HepG2 (cell line): ENCODE results near the gene TRPC4AP. TPM values are rescaled to one million over a fixed set of nuclear protein-coding genes. Genes with fewer than 3 reads are reported as not detected.

ENCODE experiments used
- BRCA1 ChIP-seq: sonication (generic); formaldehyde crosslinking; IDR thresholded peaks from 2 replicates; pipeline ENCODE4 v1.4.0; 2020; ENCODE audit warnings: missing genetic modification reagents
- FOXC1 ChIP-seq: sonication (generic); formaldehyde crosslinking; IDR thresholded peaks from 2 replicates; pipeline ENCODE4 v1.8.0; 2022; ENCODE audit warnings: mild to moderate bottlenecking, missing genetic modification reagents, borderline replicate concordance
- GPN1 ChIP-seq: sonication (generic); formaldehyde crosslinking; IDR thresholded peaks from 2 replicates; pipeline ENCODE4 v1.5.1; 2020; ENCODE audit warnings: missing genetic modification reagents, borderline replicate concordance
- IRF2 ChIP-seq: IDR thresholded peaks from 2 replicates; pipeline ENCODE4 v1.6.1; 2018; ENCODE audit warnings: missing genetic modification reagents, missing compliant biosample characterization
- KDM1A ChIP-seq: IDR thresholded peaks from 2 replicates; pipeline ENCODE4 v1.6.1; 2016; ENCODE audit warnings: missing compliant biosample characterization
- KDM2A ChIP-seq: sonication (generic); formaldehyde crosslinking; IDR thresholded peaks from 2 replicates; pipeline ENCODE4 v1.4.0; 2020; ENCODE audit warnings: low read depth, missing genetic modification reagents, borderline replicate concordance
- MED13 ChIP-seq: sonication (generic); formaldehyde crosslinking; IDR thresholded peaks from 2 replicates; pipeline ENCODE4 v1.5.0; 2020; ENCODE audit warnings: missing genetic modification reagents
- NBN ChIP-seq: fragments of 450-650 bp; conservative IDR thresholded peaks from 2 replicates; pipeline ENCODE4 v1.6.1; 2017
- NFKBIZ ChIP-seq: IDR thresholded peaks from 2 replicates; pipeline ENCODE4 v1.6.1; 2018; ENCODE audit warnings: missing genetic modification reagents, missing compliant biosample characterization
- PCBP1 ChIP-seq: fragments of 200-400 bp; formaldehyde crosslinking; IDR thresholded peaks from 2 replicates; pipeline ENCODE4 v1.6.1; 2017; ENCODE audit warnings: mild to moderate bottlenecking, low read depth, low read length, borderline replicate concordance
- PHF5A ChIP-seq: IDR thresholded peaks from one replicate; pipeline ENCODE4 v1.6.1; 2018; ENCODE audit warnings: low read depth, missing genetic modification reagents; ENCODE audit not compliant: unreplicated experiment
- PPARG ChIP-seq: conservative IDR thresholded peaks from 2 replicates; pipeline ENCODE4 v1.6.1; 2016; ENCODE audit warnings: missing biosample characterization, missing genetic modification reagents
- RXRA ChIP-seq: sonication (generic); formaldehyde crosslinking; IDR thresholded peaks from 2 replicates; pipeline ENCODE4 v1.5.1; 2020; ENCODE audit warnings: missing genetic modification reagents
- SMAD1 ChIP-seq: sonication (generic); formaldehyde crosslinking; IDR thresholded peaks from 2 replicates; pipeline ENCODE4 v1.4.0; 2020; ENCODE audit warnings: missing genetic modification reagents, low read depth, mild to moderate bottlenecking, borderline replicate concordance
- SP2 ChIP-seq: sonication (generic); formaldehyde crosslinking; IDR thresholded peaks from 2 replicates; pipeline ENCODE4 v1.5.1; 2020; ENCODE audit warnings: mild to moderate bottlenecking, missing genetic modification reagents
- SPEN ChIP-seq: sonication (generic); formaldehyde crosslinking; IDR thresholded peaks from 2 replicates; pipeline ENCODE4 v1.5.1; 2020; ENCODE audit warnings: low read depth, mild to moderate bottlenecking, missing genetic modification reagents
- XRCC5 ChIP-seq: fragments of 200-400 bp; formaldehyde crosslinking; optimal IDR thresholded peaks from 2 replicates; pipeline ENCODE3; 2017; ENCODE audit warnings: mild to moderate bottlenecking, low read length
- ZFP1 ChIP-seq: IDR thresholded peaks from 2 replicates; pipeline ENCODE4 v1.6.1; 2016
- ZKSCAN1 ChIP-seq: fragments of 150-350 bp; IDR thresholded peaks from 2 replicates; pipeline ENCODE4 v1.6.1; 2014; ENCODE audit warnings: low read length
- ZNF24 ChIP-seq: fragments of 450-650 bp; IDR thresholded peaks from 2 replicates; pipeline ENCODE4 v1.6.1; 2017; ENCODE audit warnings: antibody characterized with exemption, mild to moderate bottlenecking
- polyA plus RNA-seq, 8 experiments: library from polyadenylated mRNA; depleted of rRNA in 3 of 8; stranded (reverse) in 7 of 8; unstranded in 1 of 8; fragments of >200 nt; fragmentation: Illumina TruSeq in 4 of 8; extraction: Trizol in 4 of 8; gene quantifications; 2 replicates each; pipeline versions ENCODE4 v1.2.1 to v1.2.3, GENCODE V29; 2011 to 2016; ENCODE audit warnings: low read depth in 4 of 8, missing spikeins in 1 of 8, mixed read lengths in 1 of 8; ENCODE audit not compliant: insufficient read depth in 1 of 8
- total RNA-seq, 5 experiments: library from RNA; depleted of rRNA; stranded (reverse); fragments of >200 nt; fragmentation: Illumina TruSeq; extraction: Trizol; gene quantifications; 2 replicates each; pipeline ENCODE4 v1.2.3, GENCODE V29; 2016; ENCODE audit warnings: low read depth in 1 of 5
- TF ChIP-seq, protein P1 (sequence below): sonication (generic); formaldehyde crosslinking; IDR thresholded peaks from 2 replicates; pipeline ENCODE4 v1.9.0; 2021; ENCODE audit warnings: missing genetic modification reagents, borderline replicate concordance
- TF ChIP-seq, protein P2 (sequence below): sonication (generic); formaldehyde crosslinking; IDR thresholded peaks from 2 replicates; pipeline ENCODE4 v1.4.0; 2020; ENCODE audit warnings: missing genetic modification reagents
- TF ChIP-seq, protein P3 (sequence below): sonication (generic); formaldehyde crosslinking; IDR thresholded peaks from 2 replicates; pipeline ENCODE4 v1.4.0; 2020; ENCODE audit warnings: missing genetic modification reagents
- TF ChIP-seq, protein P4 (sequence below): sonication (generic); formaldehyde crosslinking; IDR thresholded peaks from 2 replicates; pipeline ENCODE4 v1.4.0; 2020; ENCODE audit warnings: mild to moderate bottlenecking, missing genetic modification reagents

The TRPC4AP gene
- total and polyA plus RNA-seq, 2 of the 13 experiments (the other 11 are each of a cell fraction or from before 2014, with no cell fraction given), result 136 to 137 TPM

DNA sequence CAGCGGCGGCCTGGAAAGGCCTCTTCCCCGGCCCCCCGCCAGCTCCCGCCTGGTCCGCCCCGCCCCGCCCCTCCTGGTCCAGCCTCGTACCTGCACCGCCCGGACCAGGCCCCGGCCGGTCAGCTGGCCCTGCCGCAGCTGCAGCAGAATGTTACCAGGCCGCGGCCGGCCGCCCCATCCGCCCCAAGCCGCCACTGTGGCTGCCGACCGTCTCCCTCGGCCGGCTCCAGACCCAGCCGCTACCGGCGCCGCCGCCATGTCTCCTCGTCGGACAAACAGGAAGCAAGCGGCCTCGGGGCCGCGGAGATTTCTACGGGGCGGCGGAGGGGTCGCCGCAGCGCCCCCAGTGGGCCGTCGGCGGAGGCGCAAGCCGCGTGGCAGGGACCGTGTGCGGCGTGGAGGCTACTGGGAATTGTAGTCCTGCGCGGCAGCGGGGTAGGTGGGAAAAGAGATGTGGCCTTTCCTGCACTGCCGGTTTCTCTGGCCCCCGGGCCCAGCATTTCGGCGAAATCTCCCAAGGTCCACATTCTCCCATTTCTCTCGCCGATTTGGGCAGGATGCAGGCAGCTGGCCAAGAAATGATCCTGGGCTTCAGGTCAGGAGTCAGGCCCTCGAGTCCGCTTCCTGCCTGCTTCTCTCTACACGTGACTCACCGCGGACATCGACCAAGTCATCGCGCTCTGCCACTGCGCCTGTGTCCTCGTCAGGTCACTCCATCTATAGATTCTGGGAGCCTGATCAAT, at the start of gene TRPC4AP (continued):
- TF ChIP-seq SMAD1 (CRISPR knock-in tag), result peak; percentile 99
- peak; percentile 99 for TF ChIP-seq XRCC5
- 0 out of 2 replicates have a peak, but pooled peaks have one; percentile 39 for TF ChIP-seq ZFP1
- TF ChIP-seq, protein P1, sequence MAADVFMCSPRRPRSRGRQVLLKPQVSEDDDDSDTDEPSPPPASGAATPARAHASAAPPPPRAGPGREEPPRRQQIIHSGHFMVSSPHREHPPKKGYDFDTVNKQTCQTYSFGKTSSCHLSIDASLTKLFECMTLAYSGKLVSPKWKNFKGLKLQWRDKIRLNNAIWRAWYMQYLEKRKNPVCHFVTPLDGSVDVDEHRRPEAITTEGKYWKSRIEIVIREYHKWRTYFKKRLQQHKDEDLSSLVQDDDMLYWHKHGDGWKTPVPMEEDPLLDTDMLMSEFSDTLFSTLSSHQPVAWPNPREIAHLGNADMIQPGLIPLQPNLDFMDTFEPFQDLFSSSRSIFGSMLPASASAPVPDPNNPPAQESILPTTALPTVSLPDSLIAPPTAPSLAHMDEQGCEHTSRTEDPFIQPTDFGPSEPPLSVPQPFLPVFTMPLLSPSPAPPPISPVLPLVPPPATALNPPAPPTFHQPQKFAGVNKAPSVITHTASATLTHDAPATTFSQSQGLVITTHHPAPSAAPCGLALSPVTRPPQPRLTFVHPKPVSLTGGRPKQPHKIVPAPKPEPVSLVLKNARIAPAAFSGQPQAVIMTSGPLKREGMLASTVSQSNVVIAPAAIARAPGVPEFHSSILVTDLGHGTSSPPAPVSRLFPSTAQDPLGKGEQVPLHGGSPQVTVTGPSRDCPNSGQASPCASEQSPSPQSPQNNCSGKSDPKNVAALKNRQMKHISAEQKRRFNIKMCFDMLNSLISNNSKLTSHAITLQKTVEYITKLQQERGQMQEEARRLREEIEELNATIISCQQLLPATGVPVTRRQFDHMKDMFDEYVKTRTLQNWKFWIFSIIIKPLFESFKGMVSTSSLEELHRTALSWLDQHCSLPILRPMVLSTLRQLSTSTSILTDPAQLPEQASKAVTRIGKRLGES (CRISPR knock-in tag), result peak; percentile 90
- TF ChIP-seq ZKSCAN1, result no peak
- peak; percentile 60 for TF ChIP-seq PPARG (CRISPR knock-in tag)
- TF ChIP-seq, protein P2, sequence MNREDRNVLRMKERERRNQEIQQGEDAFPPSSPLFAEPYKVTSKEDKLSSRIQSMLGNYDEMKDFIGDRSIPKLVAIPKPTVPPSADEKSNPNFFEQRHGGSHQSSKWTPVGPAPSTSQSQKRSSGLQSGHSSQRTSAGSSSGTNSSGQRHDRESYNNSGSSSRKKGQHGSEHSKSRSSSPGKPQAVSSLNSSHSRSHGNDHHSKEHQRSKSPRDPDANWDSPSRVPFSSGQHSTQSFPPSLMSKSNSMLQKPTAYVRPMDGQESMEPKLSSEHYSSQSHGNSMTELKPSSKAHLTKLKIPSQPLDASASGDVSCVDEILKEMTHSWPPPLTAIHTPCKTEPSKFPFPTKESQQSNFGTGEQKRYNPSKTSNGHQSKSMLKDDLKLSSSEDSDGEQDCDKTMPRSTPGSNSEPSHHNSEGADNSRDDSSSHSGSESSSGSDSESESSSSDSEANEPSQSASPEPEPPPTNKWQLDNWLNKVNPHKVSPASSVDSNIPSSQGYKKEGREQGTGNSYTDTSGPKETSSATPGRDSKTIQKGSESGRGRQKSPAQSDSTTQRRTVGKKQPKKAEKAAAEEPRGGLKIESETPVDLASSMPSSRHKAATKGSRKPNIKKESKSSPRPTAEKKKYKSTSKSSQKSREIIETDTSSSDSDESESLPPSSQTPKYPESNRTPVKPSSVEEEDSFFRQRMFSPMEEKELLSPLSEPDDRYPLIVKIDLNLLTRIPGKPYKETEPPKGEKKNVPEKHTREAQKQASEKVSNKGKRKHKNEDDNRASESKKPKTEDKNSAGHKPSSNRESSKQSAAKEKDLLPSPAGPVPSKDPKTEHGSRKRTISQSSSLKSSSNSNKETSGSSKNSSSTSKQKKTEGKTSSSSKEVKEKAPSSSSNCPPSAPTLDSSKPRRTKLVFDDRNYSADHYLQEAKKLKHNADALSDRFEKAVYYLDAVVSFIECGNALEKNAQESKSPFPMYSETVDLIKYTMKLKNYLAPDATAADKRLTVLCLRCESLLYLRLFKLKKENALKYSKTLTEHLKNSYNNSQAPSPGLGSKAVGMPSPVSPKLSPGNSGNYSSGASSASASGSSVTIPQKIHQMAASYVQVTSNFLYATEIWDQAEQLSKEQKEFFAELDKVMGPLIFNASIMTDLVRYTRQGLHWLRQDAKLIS (CRISPR knock-in tag), result no peak
- TF ChIP-seq ZNF24, result peak; percentile 65; the same call in 1 of the 2 replicates
- TF ChIP-seq IRF2 (CRISPR knock-in tag), result peak; percentile 91
- TF ChIP-seq, protein P3, sequence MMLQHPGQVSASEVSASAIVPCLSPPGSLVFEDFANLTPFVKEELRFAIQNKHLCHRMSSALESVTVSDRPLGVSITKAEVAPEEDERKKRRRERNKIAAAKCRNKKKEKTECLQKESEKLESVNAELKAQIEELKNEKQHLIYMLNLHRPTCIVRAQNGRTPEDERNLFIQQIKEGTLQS, result peak; percentile 19; the same call in 1 of the 2 replicates
- peak; percentile 98 for TF ChIP-seq KDM2A (CRISPR knock-in tag)
- TF ChIP-seq MED13 (CRISPR knock-in tag), result peak; percentile 97
- peak; percentile 95 for TF ChIP-seq FOXC1 (CRISPR knock-in tag)
- no peak for TF ChIP-seq KDM1A (CRISPR knock-in tag)
- no peak; the same call in none of the 2 replicates for TF ChIP-seq NFKBIZ (CRISPR knock-in tag)
- peak; percentile 91 for TF ChIP-seq RXRA
- 0 out of 2 replicates have a peak, but pooled peaks have one; percentile 45 for TF ChIP-seq PCBP1
- peak; percentile 75 for TF ChIP-seq PHF5A (CRISPR knock-in tag)
- TF ChIP-seq SPEN, result peak; percentile 94
- peak; percentile 25; the same call in 1 of the 2 replicates for TF ChIP-seq BRCA1 (CRISPR knock-in tag)
- 0 out of 2 replicates have a peak, but pooled peaks have one; percentile 9 for TF ChIP-seq GPN1 (CRISPR knock-in tag)
- TF ChIP-seq, protein P4, sequence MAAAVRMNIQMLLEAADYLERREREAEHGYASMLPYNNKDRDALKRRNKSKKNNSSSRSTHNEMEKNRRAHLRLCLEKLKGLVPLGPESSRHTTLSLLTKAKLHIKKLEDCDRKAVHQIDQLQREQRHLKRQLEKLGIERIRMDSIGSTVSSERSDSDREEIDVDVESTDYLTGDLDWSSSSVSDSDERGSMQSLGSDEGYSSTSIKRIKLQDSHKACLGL (CRISPR knock-in tag), result peak; percentile 91
- TF ChIP-seq SP2 (CRISPR knock-in tag), result peak; percentile 65; the same call in 1 of the 2 replicates
- TF ChIP-seq NBN, result no peak
